Stimulated activated CD8-positive, alpha-beta memory T cell treated with anti-CD3 and anti-CD28 coated beads, Interleukin-12 subunit alpha, Interleukin-12 subunit beta, amount 100 ng/mL, for 4 hours (primary cell): ENCODE data around the gene REC8.
"Not testable (repeated sequence)": the region's sequence is repeated elsewhere in the genome, so short reads cannot be mapped to it uniquely, and the experiment has no call there.

Experiments used
- DNase-seq: peaks from one replicate; pipeline ENCODE4 v3.0.0-alpha.2; 2020; ENCODE audit warnings: low read depth

REC8 gene

DNA sequence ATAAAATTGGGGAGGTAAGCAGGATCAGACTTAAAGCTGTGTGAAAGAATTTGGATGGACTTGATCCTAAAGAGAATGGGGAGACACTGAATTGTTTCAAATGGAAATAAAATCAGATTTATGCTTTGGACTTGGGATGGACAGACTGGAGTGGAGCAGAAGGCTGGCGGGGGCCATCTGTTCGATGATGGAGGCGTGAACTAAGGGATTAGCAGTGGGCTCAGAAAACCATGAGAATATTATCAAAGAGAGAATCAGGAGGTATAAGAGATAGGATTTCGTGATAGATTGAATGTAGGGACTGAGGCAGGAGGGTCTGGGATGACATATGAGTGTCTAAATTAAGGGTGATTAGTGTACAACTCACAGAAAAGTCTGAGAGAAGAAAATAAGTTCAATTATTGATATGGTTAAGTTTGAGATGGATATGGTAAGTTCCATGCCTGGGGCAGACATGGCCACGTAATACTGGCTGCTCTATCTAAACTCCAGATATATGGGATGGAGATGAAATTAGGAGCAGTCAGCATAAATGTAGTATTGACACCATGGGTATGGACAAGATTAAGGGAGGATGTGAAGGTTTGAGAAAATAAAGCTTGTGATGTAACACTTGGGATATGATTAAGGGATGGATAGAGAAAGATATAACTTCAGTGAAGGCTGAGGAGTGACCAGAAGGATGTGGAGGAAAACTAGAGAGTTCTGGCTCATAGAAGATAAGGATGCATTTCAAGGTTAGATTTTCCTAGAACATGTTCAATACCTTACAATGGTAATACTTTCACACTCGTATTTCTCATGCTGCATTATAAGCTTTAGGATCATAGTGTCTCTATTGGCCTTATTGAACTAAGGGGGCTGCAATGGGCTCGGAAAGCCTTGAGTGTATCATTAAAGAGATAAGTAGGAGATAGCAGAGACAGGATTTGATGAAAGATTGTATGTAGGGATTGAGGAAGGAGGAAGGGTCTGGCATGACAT is 32.6 kb downstream of the REC8 start:
- DNase-seq, result no peak

DNA sequence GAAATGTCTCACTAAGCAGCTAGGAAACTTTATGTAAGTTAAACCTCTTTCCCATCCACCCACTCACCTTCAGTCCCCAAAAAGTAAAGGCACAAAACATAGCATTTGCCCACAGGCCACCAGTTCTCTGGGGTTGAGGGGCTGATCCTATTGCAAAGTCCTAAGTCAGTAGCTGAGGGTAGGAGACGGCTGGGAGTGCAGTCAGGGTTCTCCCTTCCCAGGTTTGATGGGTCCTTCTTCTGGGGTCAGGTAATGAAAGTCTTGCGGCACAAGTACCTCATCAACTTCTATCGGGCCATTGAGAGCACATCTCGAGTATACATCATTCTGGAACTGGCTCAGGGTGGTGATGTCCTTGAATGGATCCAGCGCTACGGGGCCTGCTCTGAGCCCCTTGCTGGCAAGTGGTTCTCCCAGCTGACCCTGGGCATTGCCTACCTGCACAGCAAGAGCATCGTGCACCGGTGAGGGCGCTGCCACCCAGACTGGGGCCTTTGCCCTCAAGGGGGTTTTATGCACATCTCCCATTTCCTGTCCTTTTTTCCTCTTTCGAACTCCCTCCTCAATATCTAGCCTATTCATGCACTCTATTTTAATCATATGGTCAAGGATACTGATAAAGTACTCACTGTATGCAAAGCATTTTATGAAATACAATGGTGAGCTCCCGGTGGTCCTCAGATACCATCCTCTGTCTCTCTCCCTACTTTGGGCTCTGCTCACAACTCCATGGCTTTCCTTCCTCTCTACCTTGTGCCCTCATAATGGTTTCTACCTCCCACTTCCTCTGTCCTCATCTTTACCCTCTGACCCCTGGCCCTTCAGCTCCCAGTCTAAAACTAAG is 34.6 kb downstream of the REC8 start:
- no peak for DNase-seq

DNA sequence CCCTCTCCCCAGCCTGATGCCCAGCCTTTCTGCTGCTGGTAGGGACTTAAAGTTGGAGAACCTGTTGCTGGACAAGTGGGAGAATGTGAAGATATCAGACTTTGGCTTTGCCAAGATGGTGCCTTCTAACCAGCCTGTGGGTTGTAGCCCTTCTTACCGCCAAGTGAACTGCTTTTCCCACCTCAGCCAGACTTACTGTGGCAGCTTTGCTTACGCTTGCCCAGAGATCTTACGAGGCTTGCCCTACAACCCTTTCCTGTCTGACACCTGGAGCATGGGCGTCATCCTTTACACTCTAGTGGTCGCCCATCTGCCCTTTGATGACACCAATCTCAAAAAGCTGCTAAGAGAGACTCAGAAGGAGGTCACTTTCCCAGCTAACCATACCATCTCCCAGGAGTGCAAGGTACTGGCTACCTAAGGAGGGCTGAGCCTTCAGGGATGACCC is 35.2 kb downstream of the REC8 start:
- no peak for DNase-seq

DNA sequence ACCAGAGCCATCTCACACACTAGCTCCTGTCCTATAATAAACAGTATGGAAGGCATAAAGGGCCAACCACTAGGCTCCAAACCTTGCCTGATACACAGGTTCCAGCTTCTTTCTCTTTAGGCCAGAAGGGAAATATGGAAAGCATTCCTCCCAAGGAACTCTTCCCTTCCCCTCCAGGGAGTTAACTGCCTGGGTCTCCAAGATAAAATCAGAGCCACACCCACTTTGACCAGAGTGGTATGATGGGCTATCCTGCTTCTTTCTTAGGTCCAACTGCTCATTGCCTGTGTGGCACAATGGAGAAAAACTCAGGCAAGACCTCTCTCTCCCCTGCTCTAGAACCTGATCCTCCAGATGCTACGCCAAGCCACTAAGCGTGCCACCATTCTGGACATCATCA is 35.7 kb downstream of the REC8 start:
- DNase-seq, result no peak

DNA sequence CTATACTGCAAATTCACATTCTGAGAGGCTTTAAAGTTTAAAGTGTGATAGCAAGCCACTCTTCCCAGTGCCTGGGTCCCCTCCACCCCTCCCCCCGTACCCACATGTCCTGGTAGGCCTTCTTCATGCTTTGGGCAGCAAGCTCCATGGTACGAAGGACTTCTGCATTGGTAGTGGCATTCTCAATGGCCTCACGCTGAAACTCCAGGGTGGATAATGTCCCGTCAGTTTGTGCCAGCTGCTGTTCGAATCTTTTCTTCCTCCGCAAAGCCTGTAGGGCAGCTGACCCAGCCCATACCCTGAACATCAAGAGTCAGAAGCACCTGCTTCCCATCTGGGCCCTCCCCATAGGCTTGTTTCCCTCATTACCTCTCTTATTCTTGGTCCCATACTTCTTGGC is 39.4 kb downstream of the REC8 start:
- DNase-seq, result no peak

DNA sequence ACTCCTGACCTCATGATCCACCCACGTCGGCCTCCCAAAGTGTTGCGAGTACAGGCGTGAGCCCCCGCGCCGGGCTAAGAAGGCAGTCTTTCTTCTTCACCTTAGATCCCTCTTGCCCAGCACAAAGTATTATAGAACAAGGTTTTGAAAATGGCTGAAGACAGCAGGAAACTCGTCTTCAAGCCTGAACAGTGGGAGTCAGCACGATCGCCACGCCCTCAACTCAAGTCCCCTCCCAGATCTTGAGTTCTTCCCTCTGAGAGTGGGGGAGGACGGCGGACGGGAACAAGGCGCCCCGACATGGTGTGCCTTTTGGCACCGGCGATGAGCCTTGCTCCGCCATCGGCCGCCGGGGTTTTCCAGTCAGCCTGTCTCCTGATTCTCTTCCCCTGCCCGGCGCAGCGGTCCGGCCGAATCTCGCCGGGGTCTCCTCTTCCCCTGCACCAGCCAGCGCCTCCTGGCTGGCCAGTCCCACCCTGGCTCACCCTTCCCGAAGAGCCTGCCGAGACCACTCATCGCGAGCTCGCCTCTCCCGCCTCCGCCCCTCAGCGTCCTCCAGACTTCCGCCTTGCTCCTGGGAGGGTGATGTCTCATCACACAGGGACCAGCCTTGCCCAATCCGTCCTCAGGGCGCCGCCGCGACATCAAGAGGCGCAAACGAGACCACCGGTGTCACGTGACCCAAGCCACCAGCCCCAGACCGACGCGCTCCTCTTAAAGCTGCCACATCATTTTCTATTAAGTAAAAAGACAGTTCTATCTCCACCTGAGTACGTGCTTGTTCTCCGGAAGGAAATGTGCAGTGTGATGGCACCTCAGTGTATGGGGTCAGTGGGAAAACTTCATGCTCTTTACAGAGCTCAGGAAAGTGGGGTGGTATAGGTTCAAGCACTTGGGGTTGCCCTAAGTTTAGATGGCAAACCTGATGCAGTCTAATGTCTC is 41.3 kb downstream of the REC8 start, which contains the start of gene CHMP4A:
CHMP4A (minus strand) TSS at position 565 of the 942 bp plus-strand sequence; CDS start at position 516, 49 bp downstream.
- peak; percentile 91 for DNase-seq

DNA sequence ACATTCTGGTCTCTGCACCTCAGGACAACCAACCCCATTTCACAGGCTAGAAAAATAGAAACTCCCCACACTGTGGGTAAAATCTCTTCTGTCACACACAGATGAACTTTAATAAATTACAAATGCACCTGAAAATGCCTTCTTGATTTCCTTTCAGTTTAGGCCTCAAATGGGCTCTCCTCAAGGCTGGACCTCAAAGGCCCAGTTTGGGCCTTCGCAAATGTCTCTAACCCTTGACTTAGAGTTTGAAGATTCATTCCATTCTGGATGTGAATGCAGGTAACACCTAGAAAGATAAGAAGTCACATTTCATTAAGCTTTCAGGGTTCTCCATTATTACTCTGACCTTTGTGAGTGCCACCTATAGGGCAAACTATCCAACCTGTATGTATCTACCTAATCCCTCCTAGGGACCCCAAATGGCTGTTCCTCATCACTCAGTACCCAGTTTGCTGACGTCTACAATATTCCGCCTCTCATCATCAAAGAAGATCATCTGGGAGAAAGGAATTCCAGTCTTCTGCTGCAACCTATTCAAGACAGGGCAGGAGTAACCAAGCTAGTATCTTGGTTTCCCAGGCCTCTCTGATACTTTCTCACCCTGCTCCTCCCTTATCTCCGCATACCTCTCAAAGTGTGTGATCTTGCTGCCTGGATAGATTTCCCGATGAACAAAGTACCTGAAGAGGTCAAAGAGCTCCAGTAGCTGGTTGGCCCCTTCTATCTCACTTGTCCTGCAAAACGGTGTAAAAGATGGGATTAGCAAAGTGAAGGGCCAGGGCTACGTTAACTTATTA is 42.2 kb downstream of the REC8 start:
- no peak for DNase-seq

DNA sequence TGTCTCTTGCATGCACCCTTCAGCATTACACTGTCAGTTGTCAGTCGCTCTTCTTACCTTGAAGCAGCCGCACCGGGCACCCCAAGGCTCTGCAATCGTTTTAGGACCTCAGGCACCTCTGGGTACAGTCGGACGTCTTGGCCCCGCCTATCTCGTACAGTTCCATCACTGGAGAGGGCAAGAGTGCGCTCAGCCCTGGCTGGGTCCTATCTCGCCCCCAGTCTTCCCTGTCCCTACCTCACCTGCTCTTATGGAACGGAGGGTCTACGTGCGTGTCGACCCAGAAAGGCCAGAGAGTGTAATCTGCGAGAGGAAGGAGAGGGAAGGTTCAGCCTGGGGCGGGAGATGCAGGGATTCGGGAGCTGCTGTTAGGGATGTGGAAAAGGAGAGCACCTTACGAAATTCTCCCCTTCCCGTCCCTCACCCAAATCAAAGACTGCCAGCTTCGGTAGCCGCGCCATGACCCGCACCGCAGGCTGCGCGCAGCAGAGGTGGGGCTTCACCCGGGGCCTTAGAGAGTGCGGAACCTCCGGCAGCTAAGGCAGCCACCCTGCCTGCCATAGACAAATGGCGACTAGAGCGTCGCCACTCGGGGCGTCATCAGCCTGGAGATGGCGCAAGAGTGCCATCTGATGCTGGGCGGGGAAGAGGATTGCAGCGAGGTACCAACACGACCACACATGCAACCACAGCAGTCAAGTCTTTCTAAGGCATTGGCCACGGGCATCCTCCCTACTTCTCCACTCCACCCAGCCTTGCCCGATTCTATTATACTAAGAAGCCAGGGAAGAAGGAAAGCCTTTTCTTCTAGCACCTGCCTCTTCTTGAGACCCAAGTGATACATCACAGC is 43.8 kb downstream of the REC8 start, which contains the start of gene MDP1:
MDP1 (minus strand) TSS at position 572 of the 850 bp plus-strand sequence; CDS start at position 461, 111 bp downstream.
- peak; percentile 68 for DNase-seq

DNA sequence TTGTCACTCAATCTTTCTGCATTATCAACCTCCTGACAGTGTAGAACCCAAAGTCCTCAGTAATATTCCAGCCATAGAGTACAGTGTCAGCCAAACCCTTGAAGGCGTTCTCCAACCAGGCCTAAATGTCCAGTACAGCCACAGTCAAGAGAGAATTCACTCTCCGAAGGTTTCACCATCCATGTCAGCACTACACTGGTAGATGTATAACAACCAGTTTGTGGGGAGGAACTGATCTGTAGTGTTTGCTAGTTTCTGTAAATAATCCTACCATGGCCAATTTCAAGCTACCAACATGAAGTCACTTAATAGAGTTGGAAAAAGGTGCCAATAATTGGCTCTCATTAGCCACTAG is 44.4 kb downstream of the REC8 start:
- no peak for DNase-seq

DNA sequence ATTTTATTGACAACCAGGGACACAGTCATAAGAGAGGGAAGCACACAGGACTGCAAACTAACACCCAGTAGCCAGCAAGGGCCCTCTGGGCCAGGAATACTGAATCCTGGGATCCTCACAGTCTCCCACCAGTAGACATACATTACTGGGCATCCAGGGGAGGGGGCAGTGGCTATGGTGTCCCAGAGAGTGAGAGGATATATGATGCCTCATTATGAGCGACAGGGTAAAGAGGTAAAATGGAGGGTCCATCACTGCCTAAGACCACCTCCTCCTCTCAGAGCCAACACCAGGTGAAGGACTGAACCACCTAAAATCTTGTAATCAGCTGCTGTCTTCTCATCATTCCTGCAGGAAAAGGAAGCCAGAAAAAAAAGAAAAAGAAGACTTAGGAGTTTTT is 45.0 kb downstream of the REC8 start:
- DNase-seq, result not testable (repeated sequence)

DNA sequence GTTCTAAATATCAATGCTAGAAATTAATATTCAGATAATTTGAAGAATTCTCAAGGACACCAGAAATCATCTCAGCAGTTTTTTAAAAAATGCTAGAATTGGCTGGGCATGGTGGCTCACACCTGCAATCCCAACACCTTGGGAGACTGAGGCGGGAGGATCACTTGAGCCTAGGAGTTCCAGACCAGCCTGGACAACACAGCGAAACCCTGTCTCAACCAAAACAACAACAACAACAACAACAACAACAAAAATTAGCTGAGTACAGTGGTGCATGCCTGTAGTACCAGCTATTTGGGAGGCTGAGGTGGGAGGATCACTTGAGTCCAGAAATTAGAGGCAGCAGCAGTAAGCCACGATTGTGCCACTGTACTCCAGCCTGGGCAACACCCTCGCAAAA is 47.2 kb downstream of the REC8 start:
- no peak for DNase-seq

DNA sequence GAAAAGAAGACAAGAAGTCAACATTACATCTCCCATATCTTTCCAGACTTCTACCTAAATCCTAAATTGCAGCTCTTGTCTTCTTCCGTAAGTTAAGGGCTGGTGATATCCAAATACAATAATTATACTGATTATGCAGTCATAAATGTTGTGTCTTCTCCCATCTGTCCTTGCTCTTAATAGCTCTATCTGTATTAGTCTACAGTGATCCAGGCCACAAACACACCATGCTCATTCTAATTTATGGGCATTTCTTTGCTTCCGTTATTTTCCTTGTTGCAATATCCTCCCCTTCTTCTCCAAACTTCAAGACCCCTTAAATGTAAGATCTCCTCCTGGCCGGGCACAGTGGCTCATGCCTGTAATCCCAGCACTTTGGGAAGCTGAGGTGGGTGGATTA is 47.6 kb downstream of the REC8 start:
- no peak for DNase-seq

DNA sequence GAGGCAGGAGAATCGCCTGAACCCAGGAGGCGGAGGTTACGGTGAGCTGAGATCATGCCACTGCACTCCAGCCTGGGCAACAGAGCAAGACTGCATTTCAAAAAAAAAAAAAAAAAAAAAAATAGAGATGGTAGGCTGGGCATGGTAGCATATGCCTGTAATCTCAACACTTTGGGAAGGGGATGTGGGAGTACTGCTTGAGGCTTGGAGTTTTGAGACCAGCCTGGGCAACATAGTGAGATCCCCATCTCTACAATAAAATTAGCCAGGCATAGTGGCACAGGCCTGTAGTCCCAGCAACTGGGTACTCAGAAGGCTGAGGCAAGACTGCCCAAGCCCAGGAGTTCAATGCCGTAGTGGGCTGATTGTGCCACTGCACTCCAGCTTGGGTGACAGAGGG is 51.1 kb downstream of the REC8 start:
- not testable (repeated sequence) for DNase-seq

DNA sequence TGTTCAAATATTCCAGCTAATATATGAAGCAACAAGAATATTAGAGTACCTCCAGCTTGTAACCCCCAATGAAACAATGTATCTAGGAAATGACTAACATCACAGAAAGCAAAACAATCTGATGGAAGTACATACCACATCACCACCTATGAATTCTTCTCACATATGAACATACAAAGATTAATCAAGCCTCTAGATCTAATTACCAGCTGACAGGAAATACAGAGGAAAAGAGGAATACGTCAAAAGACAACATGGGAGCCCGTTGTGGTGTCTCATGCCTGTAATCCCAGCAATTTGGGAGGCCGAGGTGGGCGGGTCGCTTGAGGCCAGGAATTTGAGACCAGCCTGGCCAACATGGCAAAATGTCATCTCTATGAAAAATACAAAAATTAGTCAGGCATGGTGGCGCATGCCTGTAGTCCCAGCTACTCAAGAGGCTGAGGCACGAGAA is 52.8 kb downstream of the REC8 start:
- no peak for DNase-seq

DNA sequence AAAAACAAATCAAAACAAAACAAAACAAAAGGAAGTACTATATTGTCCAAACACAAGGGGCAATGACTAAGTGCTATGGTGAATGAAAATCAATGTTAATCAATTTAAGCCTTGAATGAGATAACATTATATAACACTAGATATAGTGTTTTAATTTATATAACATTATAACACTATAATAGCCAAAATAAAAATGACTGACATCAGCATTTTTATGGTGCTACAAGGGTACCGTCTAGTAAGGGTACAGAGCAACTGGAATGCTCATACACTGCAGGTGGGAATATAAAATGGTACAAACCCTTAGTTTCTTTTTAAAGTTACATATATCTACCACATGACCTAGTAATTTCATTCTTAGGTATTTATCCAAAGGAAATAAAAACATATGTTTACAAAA is 54.6 kb downstream of the REC8 start:
- no peak for DNase-seq

DNA sequence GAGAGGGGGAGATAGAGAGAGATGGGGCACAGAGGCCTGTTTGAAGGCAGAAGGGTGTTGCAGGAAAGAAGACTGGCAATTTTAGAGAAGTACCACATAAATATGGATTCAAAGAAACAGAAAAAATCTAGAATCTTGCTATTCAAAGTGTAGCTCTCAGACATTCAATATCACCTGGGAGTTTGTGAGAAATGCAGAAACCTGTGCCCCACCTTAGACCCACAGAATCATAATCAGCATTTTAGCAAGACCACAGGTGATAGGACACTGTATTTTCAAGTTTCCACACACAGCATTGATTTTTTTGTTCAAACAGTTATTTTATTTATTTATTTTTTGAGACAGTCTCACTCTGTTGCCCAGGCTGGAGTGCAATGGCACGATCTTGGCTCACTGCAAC is 57.0 kb downstream of the REC8 start:
- no peak for DNase-seq
